GM12878 (cell line): Measurements from ENCODE around the gene MEIS2. TPM values are rescaled to one million over a fixed set of nuclear protein-coding genes. Genes with fewer than 3 reads are reported as not detected.

ENCODE experiments used
- ATAC-seq: fragments of 200-7000 bp; cut with Tn5 transposase; 3 replicates; pipeline ENCODE4 v1.9.1; 2020; ENCODE audit warnings: mild to moderate bottlenecking, moderate library complexity
- BruUV-seq: library from RNA; stranded (reverse); fragments of 400-500 nt; replicated peaks from 2 replicates; lab custom pipeline; 2021; lab: Mats Ljungman, UMichigan
- CTCF ChIA-PET: fragments of 300-600 bp; sonication (Branson Sonifier 250); formaldehyde crosslinking; extraction: SDS; loops from one replicate; lab custom pipeline; 2021; ENCODE audit warnings: inconsistent platforms; lab: Yijun Ruan, JAX
- POLR2A ChIA-PET: fragments of 350-600 bp; formaldehyde crosslinking; extraction: SDS; loops from one replicate; lab custom pipeline; 2021; ENCODE audit warnings: inconsistent platforms; lab: Charles Lee
- RAD21 ChIA-PET: fragments of 300-600 bp; sonication (Branson Sonifier 250); formaldehyde crosslinking; loops from one replicate; lab custom pipeline; 2023; ENCODE audit warnings: antibody characterized with exemption; ENCODE audit not compliant: unreplicated experiment; lab: Charles Lee
- SMC1A ChIA-PET: fragments of 300-600 bp; sonication (Branson Sonifier 250); formaldehyde crosslinking; loops from one replicate; lab custom pipeline; 2023; ENCODE audit not compliant: unreplicated experiment, uncharacterized antibody; lab: Charles Lee
- DNase-seq: peaks from one replicate; pipeline ENCODE4 v3.0.0-alpha.2; 2011; ENCODE audit warnings: low read depth, low spot score
- FAIRE-seq: peaks from 3 replicates; lab custom pipeline; 2011; peaks lifted over from hg19 to GRCh38; lab: Jason Lieb, UNC
- H2AFZ ChIP-seq: 2 replicates; pipeline ENCODE4 v1.6.0; 2011; ENCODE audit warnings: low read depth, low read length, control low read depth; ENCODE audit not compliant: control insufficient read depth
- H3K27ac ChIP-seq: 2 replicates; pipeline ENCODE4 v1.5.1; 2011; ENCODE audit warnings: control low read depth; ENCODE audit not compliant: control insufficient read depth, insufficient read depth
- H3K27me3 ChIP-seq, 2 experiments: replicated peaks in 1 of 2; 2 replicates each; pipeline versions ENCODE4 v1.6.0 to v1.6.1; 2011; ENCODE audit warnings: low read length in 1 of 2; ENCODE audit not compliant: control insufficient read depth in 2 of 2, insufficient read depth in 2 of 2
- H3K36me3 ChIP-seq, 2 experiments: 2 replicates each; pipeline ENCODE4 v1.5.1; 2011; ENCODE audit warnings: low read length in 1 of 2; ENCODE audit not compliant: control insufficient read depth in 2 of 2, insufficient read depth in 2 of 2
- H3K4me1 ChIP-seq: 2 replicates; pipeline ENCODE4 v1.6.1; 2011; ENCODE audit warnings: mild to moderate bottlenecking, low read length, moderate library complexity, mixed read lengths; ENCODE audit not compliant: control insufficient read depth, insufficient read depth
- H3K4me2 ChIP-seq: 2 replicates; pipeline ENCODE4 v1.6.0; 2011; ENCODE audit warnings: control low read depth; ENCODE audit not compliant: control insufficient read depth, insufficient read depth
- H3K4me3 ChIP-seq: fragments of 200-600 bp; sonication (generic); 2 replicates; pipeline ENCODE4 v1.5.1; 2016
- H3K79me2 ChIP-seq: 2 replicates; pipeline ENCODE4 v1.6.0; 2011; ENCODE audit warnings: low read length; ENCODE audit not compliant: control insufficient read depth, insufficient read depth
- H3K9ac ChIP-seq: 2 replicates; pipeline ENCODE4 v1.8.0; 2011; ENCODE audit warnings: low read length, control low read depth, mixed read lengths; ENCODE audit not compliant: control insufficient read depth, insufficient read depth
- H3K9me3 ChIP-seq: replicated peaks from 3 replicates; pipeline ENCODE4 v1.5.1; 2011; ENCODE audit warnings: mild to moderate bottlenecking, low read length; ENCODE audit not compliant: control insufficient read depth, insufficient read depth
- H4K20me1 ChIP-seq: 2 replicates; pipeline ENCODE4 v1.6.0; 2011; ENCODE audit not compliant: control insufficient read depth, insufficient read depth
- ASH2L ChIP-seq: fragments of 300-600, 200-600 bp; sonication (generic); IDR thresholded peaks from 2 replicates; pipeline ENCODE4 v1.6.1; 2017; ENCODE audit warnings: low read depth, mild to moderate bottlenecking, borderline replicate concordance
- BHLHE40 ChIP-seq, 2 experiments: fragments of 450-650 bp in 1 of 2; IDR thresholded peaks; 2 replicates each; pipeline ENCODE4 v1.6.1; 2011 to 2017; ENCODE audit warnings: low read depth in 2 of 2, borderline replicate concordance in 1 of 2, improper control_type of control experiment in 1 of 2, low read length in 1 of 2, mild to moderate bottlenecking in 1 of 2
- BRCA1 ChIP-seq: IDR thresholded peaks from 2 replicates; pipeline ENCODE4 v1.6.1; 2011; ENCODE audit warnings: low read depth, low read length, improper control_type of control experiment
- CBX5 ChIP-seq: sonication (generic); IDR thresholded peaks from 2 replicates; pipeline ENCODE4 v1.6.1; 2016; ENCODE audit warnings: low read depth, moderate library complexity, mild to moderate bottlenecking, inconsistent platforms
- ELK1 ChIP-seq: IDR thresholded peaks from 2 replicates; pipeline ENCODE4 v1.6.1; 2012; ENCODE audit warnings: low read depth, low read length, improper control_type of control experiment
- ETV6 ChIP-seq, 2 experiments: fragments of 450-650 bp in 1 of 2; IDR thresholded peaks in 1 of 2; conservative IDR thresholded peaks in 1 of 2; 2 replicates each; pipeline ENCODE4 v1.6.1; 2014; ENCODE audit warnings: antibody characterized with exemption in 1 of 2, borderline replicate concordance in 1 of 2, low read depth in 1 of 2, mild to moderate bottlenecking in 1 of 2, moderate library complexity in 1 of 2
- GABPA ChIP-seq: IDR thresholded peaks from 2 replicates; pipeline ENCODE4 v1.6.1; 2014; ENCODE audit warnings: antibody characterized with exemption, low read depth, mild to moderate bottlenecking, inconsistent platforms
- IRF4 ChIP-seq: IDR thresholded peaks from 2 replicates; pipeline ENCODE4 v1.6.1; 2011; ENCODE audit warnings: low read depth, low read length
- MTA2 ChIP-seq: fragments of 450-650 bp; IDR thresholded peaks from 2 replicates; pipeline ENCODE4 v1.6.1; 2016; ENCODE audit warnings: low read depth, mild to moderate bottlenecking, moderate library complexity
- MYC ChIP-seq: IDR thresholded peaks from 2 replicates; pipeline ENCODE4 v1.6.1; 2011; ENCODE audit warnings: mild to moderate bottlenecking, low read length, moderate library complexity, inconsistent platforms; ENCODE audit not compliant: insufficient read depth, insufficient replicate concordance, insufficient read length, severe bottlenecking
- NR2C2 ChIP-seq: IDR thresholded peaks from 2 replicates; pipeline ENCODE4 v1.6.1; 2011; ENCODE audit warnings: borderline replicate concordance, low read depth; ENCODE audit not compliant: control insufficient read depth, insufficient read length
- PAX5 ChIP-seq: IDR thresholded peaks from 2 replicates; pipeline ENCODE4 v1.6.1; 2011; ENCODE audit warnings: low read depth, low read length, borderline replicate concordance
- PKNOX1 ChIP-seq: fragments of 450-650 bp; IDR thresholded peaks from 2 replicates; pipeline ENCODE4 v1.6.1; 2016; ENCODE audit warnings: mild to moderate bottlenecking
- REST ChIP-seq: IDR thresholded peaks from 2 replicates; pipeline ENCODE4 v1.6.1; 2012; ENCODE audit warnings: mild to moderate bottlenecking, low read depth, low read length
- SRF ChIP-seq, 2 experiments: IDR thresholded peaks; 2 replicates each; pipeline ENCODE4 v1.6.1; 2011; ENCODE audit warnings: low read depth in 2 of 2, low read length in 2 of 2, mild to moderate bottlenecking in 1 of 2, moderate library complexity in 1 of 2
- ZNF217 ChIP-seq: fragments of 450-650 bp; IDR thresholded peaks from 2 replicates; pipeline ENCODE4 v1.6.1; 2017; ENCODE audit warnings: antibody characterized with exemption, mild to moderate bottlenecking
- ZNF24 ChIP-seq: fragments of 450-650 bp; IDR thresholded peaks from 2 replicates; pipeline ENCODE4 v1.6.1; 2017; ENCODE audit warnings: antibody characterized with exemption, mild to moderate bottlenecking
- WGBS: methylation state at CpG from one replicate; pipeline ENCODE4 v1.1.6; 2016; ENCODE audit warnings: low lambda C conversion rate; ENCODE audit not compliant: insufficient replicate concordance, insufficient coverage; ENCODE audit errors: missing lambda C conversion rate; 5-methylcytosine and 5-hydroxymethylcytosine counted together
- in situ Hi-C: fragments of 300-500 bp; cut with MboI; formaldehyde crosslinking; loops from 9 replicates; pipeline ENCODE4 v1.14.3; 2018; ENCODE audit warnings: mixed read lengths
- intact Hi-C: fragments of 100-400 bp; cut with micrococcal nuclease; formaldehyde crosslinking; loops from one replicate; pipeline ENCODE4 v1.14.2; 2022; ENCODE audit not compliant: unreplicated experiment
- polyA plus RNA-seq, 11 experiments: library from polyadenylated mRNA; depleted of rRNA in 4 of 11; unstranded in 6 of 11; stranded (reverse) in 5 of 11; fragments of >200 nt; fragmentation: Nextera tagmentation in 4 of 11; fragmentation: Illumina TruSeq in 1 of 11; extraction: Ambion mirVana in 4 of 11; extraction: Trizol in 1 of 11; gene quantifications; 1 replicate in 1 of 11; 2 replicates in 10 of 11; pipeline versions ENCODE4 v1.2.1 to v1.2.3, GENCODE V29; 2011 to 2016; ENCODE audit warnings: inconsistent platforms in 2 of 11, missing spikeins in 2 of 11, low read depth in 1 of 11
- total RNA-seq, 4 experiments: library from RNA; depleted of rRNA in 3 of 4; stranded (reverse); fragments of >200 nt in 3 of 4; fragmentation: Illumina TruSeq in 1 of 4; extraction: Trizol in 1 of 4; gene quantifications; 2 replicates each; pipeline versions ENCODE4 v1.2.1 to v1.2.3, GENCODE V29; 2013 to 2021

The MEIS2 gene
- total and polyA plus RNA-seq, 10 of the 15 experiments (the other 5 are each of a cell fraction or from before 2014, with no cell fraction given): 9.2 to 54.0 (median 20.4) TPM

GRCh38 chr15:36996121-36996520, 104.2 kb downstream of the MEIS2 start:
- H3K4me3 ChIP-seq: no peak overlapping the region
- H3K27me3 ChIP-seq: no peaks in the 10 kb centered on the region
- DNase-seq (no peak), ATAC-seq (no peak), FAIRE-seq (no peak)
- no peak overlapping the region for H3K4me2 ChIP-seq
- in situ Hi-C loops (no loop called here), intact Hi-C loops (loop anchor here (10.0 kb wide), 1 partner anchor 59 kb away; no protein-coding TSS in a partner anchor)
- no peaks in the 10 kb centered on the region for H3K9me3 ChIP-seq
- no peak overlapping the region for H3K27ac ChIP-seq
- ChIA-PET POLR2A (no interaction called here), RAD21 (interaction anchor here (1.1 to 1.3 kb wide), 2 partner anchors 24 to 58 kb away, joined by 3 read pairs; no protein-coding TSS in a partner anchor), CTCF (interaction anchor here (1.3 to 2.2 kb wide), 3 partner anchors 9 to 133 kb away, joined by 3 to 10 read pairs (median 5); no protein-coding TSS in a partner anchor), SMC1A (interaction anchor here (0.6 to 2.1 kb wide), 7 partner anchors 9 to 98 kb away, joined by 3 to 14 read pairs (median 3); no protein-coding TSS in a partner anchor)
- no peak overlapping the region for H3K9ac ChIP-seq
- no TSS peak for BruUV-seq
- no peaks in the 10 kb centered on the region for H3K79me2 ChIP-seq
- no peaks in the 10 kb centered on the region; a peak in 1 of 4 replicates for H3K36me3 ChIP-seq
- H4K20me1 ChIP-seq: no peaks in the 10 kb centered on the region
- no peak overlapping the region for H2AFZ ChIP-seq
- H3K4me1 ChIP-seq: no peaks in the 10 kb centered on the region
- 27% methylated on average over 2 of the region's 2 CpGs for WGBS
- TF ChIP-seq CBX5: no peak
- no peak for TF ChIP-seq IRF4
- no peak for TF ChIP-seq BRCA1
- TF ChIP-seq GABPA: no peak
- no peak for TF ChIP-seq REST
- no peak for TF ChIP-seq ETV6 (conservative IDR thresholded peaks at IDR 0.05 in 1 of 2, IDR thresholded peaks at IDR 0.05 in 1 of 2; ENCODE audit: borderline replicate concordance in 1 of 2, low read depth in 1 of 2)
- no peak for TF ChIP-seq ASH2L
- TF ChIP-seq SRF (IDR thresholded peaks at IDR 0.05; ENCODE audit: low read depth in 2 of 2, low read length in 2 of 2): no peak
- no peak for TF ChIP-seq PAX5
- no peak for TF ChIP-seq NR2C2
- TF ChIP-seq ZNF24: no peak
- no peak for TF ChIP-seq ELK1
- TF ChIP-seq MYC: no peak
- no peak for TF ChIP-seq MTA2
- TF ChIP-seq BHLHE40 (IDR thresholded peaks at IDR 0.05; ENCODE audit: borderline replicate concordance in 1 of 2, low read depth in 2 of 2, low read length in 1 of 2): no peak
- no peak for TF ChIP-seq ZNF217
- no peak for TF ChIP-seq PKNOX1
